HG02678 (cell line): ENCODE measurements around the gene ECSCR.
A peak's percentile ranks its signal among the peaks of the same experiment; 100 is the strongest.
"Not testable (repeated sequence)": the region's sequence is repeated elsewhere in the genome, so short reads cannot be mapped to it uniquely, and the experiment has no call there.

Experiments used
- ATAC-seq: cut with Tn5 transposase; IDR thresholded peaks from one replicate; pipeline ENCODE4 v1.9.1; 2021; ENCODE audit warnings: mild to moderate bottlenecking, moderate library complexity; ENCODE audit not compliant: unreplicated experiment

The ECSCR gene

GRCh38 chr5:139462586-139463276 is at the start of gene ECSCR:
ECSCR (minus strand) TSS chr5:139462743; CDS start chr5:139462670, 73 bp downstream.
- no peak for ATAC-seq

GRCh38 chr5:139504722-139505121 is 42.2 kb upstream of the ECSCR start:
- not testable (repeated sequence) for ATAC-seq

GRCh38 chr5:139503879-139504278 is 41.3 kb upstream of the ECSCR start:
- ATAC-seq, result not testable (repeated sequence)

GRCh38 chr5:139503036-139503817 is 40.7 kb upstream of the ECSCR start:
- not testable (repeated sequence) for ATAC-seq

- no peak for ATAC-seq
Observed at GRCh38 chr5:139501381-139501780, 38.8 kb upstream of the ECSCR start.

- ATAC-seq, result no peak
Observed at GRCh38 chr5:139495638-139496435, 33.3 kb upstream of the ECSCR start.

GRCh38 chr5:139494832-139495231 is 32.3 kb upstream of the ECSCR start:
- ATAC-seq, result no peak

GRCh38 chr5:139494256-139494655 is 31.7 kb upstream of the ECSCR start:
- ATAC-seq, result no peak

GRCh38 chr5:139492700-139493192 is 30.2 kb upstream of the ECSCR start:
- no peak for ATAC-seq

GRCh38 chr5:139488260-139488659 is 25.7 kb upstream of the ECSCR start:
- ATAC-seq, result no peak

GRCh38 chr5:139486201-139486600 is 23.7 kb upstream of the ECSCR start:
- no peak for ATAC-seq

- not testable (repeated sequence) for ATAC-seq
Observed at GRCh38 chr5:139482890-139483208, 20.3 kb upstream of the ECSCR start.

GRCh38 chr5:139482050-139482889 is 19.7 kb upstream of the ECSCR start, which contains the start of gene STING1:
STING1 (minus strand) TSS chr5:139482758; CDS start chr5:139481704, 1,054 bp downstream.
- ATAC-seq, result peak; percentile 71

- peak; percentile 16 for ATAC-seq
Observed at GRCh38 chr5:139481580-139482049, 19.1 kb upstream of the ECSCR start.

- no peak for ATAC-seq
Observed at GRCh38 chr5:139481122-139481533, 18.6 kb upstream of the ECSCR start.

GRCh38 chr5:139479729-139480128 is 17.2 kb upstream of the ECSCR start:
- not testable (repeated sequence) for ATAC-seq

- ATAC-seq, result not testable (repeated sequence)
Observed at GRCh38 chr5:139478657-139479423, 16.3 kb upstream of the ECSCR start.

- ATAC-seq, result no peak
Observed at GRCh38 chr5:139475865-139476617, 13.5 kb upstream of the ECSCR start.
